ENCODE data around the gene TRABD.

Gene TRABD

GRCh38 chr22:50175191-50175461 lies 10.6 kb upstream of the TRABD start:
- DNase-seq (ENCODE audit: low spot score) = no peak

GRCh38 chr22:50175921-50176849 lies 9.5 kb upstream of the TRABD start:
- no peak for DNase-seq (ENCODE audit: low spot score)

- DNase-seq (ENCODE audit: low spot score) = no peak
These were observed 8.7 kb upstream of the TRABD start for GRCh38 chr22:50176850-50177536.

- no peak for DNase-seq (ENCODE audit: low spot score)
These were observed 7.9 kb upstream of the TRABD start for GRCh38 chr22:50177537-50178470.

- DNase-seq (ENCODE audit: low spot score) = no peak
These were observed 7.2 kb upstream of the TRABD start for GRCh38 chr22:50178471-50178864.

GRCh38 chr22:50178871-50179869 lies 6.5 kb upstream of the TRABD start:
- no peak for DNase-seq (ENCODE audit: low spot score)

GRCh38 chr22:50179937-50180726 lies 5.6 kb upstream of the TRABD start:
- DNase-seq (ENCODE audit: low spot score) = no peak

GRCh38 chr22:50180727-50181521 lies 4.8 kb upstream of the TRABD start:
- no peak for DNase-seq (ENCODE audit: low spot score)

- DNase-seq (ENCODE audit: low spot score) = no peak
These were observed 3.3 kb upstream of the TRABD start for GRCh38 chr22:50182176-50183081.

- no peak for DNase-seq (ENCODE audit: low spot score)
These were observed 2.4 kb upstream of the TRABD start for GRCh38 chr22:50183141-50183971.

- DNase-seq (ENCODE audit: low spot score) = no peak
These were observed 1.5 kb upstream of the TRABD start for GRCh38 chr22:50184004-50184901.

GRCh38 chr22:50184902-50185374 lies 775 bp upstream of the TRABD start:
- DNase-seq (ENCODE audit: low spot score) = no peak

GRCh38 chr22:50186181-50186714 lies 535 bp downstream of the TRABD start:
- DNase-seq (ENCODE audit: low spot score) = no peak

GRCh38 chr22:50186761-50187523 lies 1.2 kb downstream of the TRABD start:
- DNase-seq (ENCODE audit: low spot score) = no peak

- DNase-seq (ENCODE audit: low spot score) = no peak
These were observed 2.6 kb downstream of the TRABD start for GRCh38 chr22:50188356-50188755.

Measured in CD4-positive, alpha-beta T cell treated with Interleukin-6 at 100 ng/mL for 8 hours (primary cell).